ENCODE measurements around the gene PCDHGA1.
"Not testable (repeated sequence)": the region's sequence is repeated elsewhere in the genome, so short reads cannot be mapped to it uniquely, and the experiment has no call there.

Gene PCDHGA1

GRCh38 chr5:141330299-141331080 lies at the start of gene PCDHGA1:
TSS of gene PCDHGA1 (plus strand) at chr5:141330514.
- DNase-seq (ENCODE audit: low spot score): no peak

DNA sequence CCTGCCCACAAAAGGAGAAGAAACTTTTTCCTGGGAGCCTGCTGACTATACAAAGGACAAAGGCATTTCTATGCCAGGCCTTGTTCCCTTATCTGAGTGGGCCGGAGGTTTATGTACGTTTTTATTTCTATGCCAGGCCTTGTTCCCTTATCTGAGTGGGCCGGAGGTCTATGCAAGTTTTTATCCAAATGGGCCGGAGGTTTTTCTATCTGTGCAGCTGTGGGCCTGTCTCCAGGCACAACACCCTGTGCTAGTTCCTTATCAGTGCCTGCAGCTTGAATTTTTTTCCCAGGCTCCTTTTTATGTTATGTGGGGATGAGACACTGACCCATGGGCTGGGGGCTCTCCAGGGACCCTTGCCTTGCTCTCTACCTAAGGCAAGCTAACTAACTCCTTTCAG lies 31.9 kb upstream of the PCDHGA1 start:
- DNase-seq (ENCODE audit: low spot score): no peak

DNA sequence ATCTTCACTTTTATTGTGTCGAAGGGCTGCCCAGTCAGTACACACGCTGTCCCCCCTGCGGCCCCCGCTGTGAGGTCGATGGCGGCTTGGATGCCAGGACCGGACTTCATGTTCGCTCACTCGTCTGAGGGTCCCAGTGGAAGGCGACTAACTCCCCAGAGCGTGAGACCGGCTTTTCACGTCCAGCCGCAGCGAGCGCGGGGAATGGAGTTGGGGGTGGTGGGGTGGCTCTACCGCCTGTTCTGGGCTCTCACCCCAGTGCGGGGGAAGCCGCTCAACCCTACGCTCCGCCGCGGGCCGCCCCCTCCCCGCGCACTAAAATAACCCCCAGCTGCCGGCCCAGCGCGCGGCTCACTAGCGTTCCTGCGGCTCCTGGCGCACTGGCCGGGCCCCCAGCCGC lies 26.6 kb upstream of the PCDHGA1 start, which contains the start of gene SLC25A2:
Gene SLC25A2, minus strand, starts transcription at position 294 of the 400 bp plus-strand sequence. Its CDS starts 184 bp downstream, at position 110.
- no peak for DNase-seq (ENCODE audit: low spot score)

DNA sequence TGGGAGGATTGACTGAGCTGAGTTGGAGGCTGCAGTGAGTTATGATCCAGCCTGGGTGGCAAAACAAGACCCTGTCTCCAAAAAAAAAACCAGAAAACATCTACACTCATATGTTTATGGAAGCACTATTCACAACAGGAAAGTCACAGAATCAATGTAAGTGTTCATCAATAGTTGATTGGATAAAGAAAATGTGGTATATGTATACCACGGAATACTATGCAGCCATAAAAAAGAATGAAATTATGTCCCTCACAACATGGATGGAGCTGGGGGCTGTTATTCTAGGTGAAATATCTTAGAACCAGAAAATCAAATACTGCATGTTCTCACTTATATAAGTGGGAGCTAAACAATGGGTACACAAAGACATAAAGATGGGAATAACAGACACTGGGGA lies 23.7 kb upstream of the PCDHGA1 start:
- no peak for DNase-seq (ENCODE audit: low spot score)

DNA sequence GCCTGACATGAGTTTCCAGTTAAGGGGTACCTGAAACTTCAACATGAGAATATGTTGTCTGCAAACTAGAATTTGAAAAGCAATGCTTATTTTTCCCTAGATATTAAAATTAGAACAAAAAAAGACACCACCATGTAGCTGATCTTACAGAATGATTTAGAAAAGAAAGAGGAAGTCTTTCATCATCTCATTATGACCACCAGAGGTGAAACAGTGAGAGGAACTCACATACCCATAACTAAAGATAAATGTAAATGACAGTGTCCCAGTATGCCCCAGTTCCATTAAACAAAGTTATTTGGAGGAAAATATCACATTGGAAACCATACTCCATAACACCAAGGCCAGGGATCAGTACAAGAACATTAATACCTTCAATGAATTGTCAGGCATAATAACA lies 16.6 kb upstream of the PCDHGA1 start:
- DNase-seq (ENCODE audit: low spot score): no peak

- DNase-seq (ENCODE audit: low spot score): not testable (repeated sequence)
These were observed 13.4 kb upstream of the PCDHGA1 start for GRCh38 chr5:141316963-141317362.

- no peak for DNase-seq (ENCODE audit: low spot score)
These were observed 11.1 kb upstream of the PCDHGA1 start for GRCh38 chr5:141319202-141319601.

DNA sequence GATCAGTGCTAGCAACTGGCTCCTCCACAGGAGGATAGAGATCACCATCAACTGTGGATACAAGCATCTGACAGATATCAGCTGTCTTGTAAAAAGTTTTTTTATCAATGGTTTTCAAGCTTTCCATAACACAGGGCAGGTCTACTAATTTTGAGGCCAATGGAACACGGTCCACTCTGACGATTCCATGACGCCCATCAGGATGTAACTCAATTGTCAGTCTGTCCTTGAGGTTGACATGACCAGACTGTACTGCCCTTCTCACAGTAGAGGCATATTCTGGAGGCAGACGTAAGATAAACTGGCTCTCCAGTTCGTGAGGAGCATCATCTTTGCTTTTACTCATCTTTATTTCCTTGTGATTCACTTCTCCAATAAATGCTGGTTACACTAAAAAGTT lies 10.6 kb upstream of the PCDHGA1 start:
- no peak for DNase-seq (ENCODE audit: low spot score)

GRCh38 chr5:141320225-141321169 lies 9.8 kb upstream of the PCDHGA1 start, which contains the start of gene TAF7:
TSS of gene TAF7 (minus strand) at chr5:141320784. CDS start at chr5:141320044, 740 bp downstream.
- peak; percentile 94 for DNase-seq (ENCODE audit: low spot score)

GRCh38 chr5:141322261-141322660 lies 8.1 kb upstream of the PCDHGA1 start:
- DNase-seq (ENCODE audit: low spot score): no peak

GRCh38 chr5:141326088-141326854 lies 4.0 kb upstream of the PCDHGA1 start:
- peak; percentile 82 for DNase-seq (ENCODE audit: low spot score)

- DNase-seq (ENCODE audit: low spot score): no peak
These were observed 2.1 kb upstream of the PCDHGA1 start for GRCh38 chr5:141328231-141328630.

GRCh38 chr5:141332571-141332970 lies 2.3 kb downstream of the PCDHGA1 start:
- not testable (repeated sequence) for DNase-seq (ENCODE audit: low spot score)

DNA sequence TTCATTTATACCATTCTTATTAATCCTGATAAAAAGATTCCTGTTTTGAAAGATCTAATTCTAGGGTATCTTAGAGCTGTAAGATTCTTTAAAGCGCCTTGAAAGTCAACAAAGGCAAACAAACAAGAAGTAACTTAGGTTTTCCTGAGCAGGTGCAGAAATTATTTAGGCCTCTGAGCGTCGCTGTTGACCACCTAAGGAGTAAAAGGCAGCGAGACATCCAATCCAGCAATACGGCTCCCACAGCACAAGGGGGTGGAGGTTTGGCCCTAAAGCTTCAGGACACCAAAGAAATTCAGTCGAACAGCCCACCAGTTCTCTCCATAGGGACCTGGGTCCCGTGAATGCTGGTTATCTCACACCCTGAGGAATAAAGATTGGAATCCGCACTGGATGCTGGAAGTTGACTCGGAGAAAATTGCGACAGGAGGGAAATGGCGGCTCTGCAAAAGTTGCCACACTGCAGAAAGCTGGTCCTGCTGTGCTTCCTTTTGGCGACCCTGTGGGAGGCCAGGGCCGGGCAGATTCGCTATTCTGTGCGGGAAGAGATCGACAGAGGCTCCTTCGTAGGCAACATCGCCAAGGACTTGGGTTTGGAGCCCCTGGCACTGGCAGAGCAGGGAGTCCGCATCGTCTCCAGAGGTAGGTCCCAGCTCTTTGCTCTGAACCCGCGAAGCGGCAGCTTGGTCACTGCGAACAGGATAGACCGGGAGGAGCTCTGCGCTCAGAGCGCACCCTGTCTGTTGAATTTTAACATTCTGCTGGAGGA lies 8.4 kb downstream of the PCDHGA1 start, which contains the start of gene PCDHGA2:
Gene PCDHGA2, plus strand, starts transcription at position 223 of the 769 bp plus-strand sequence.
- DNase-seq (ENCODE audit: low spot score): no peak

GRCh38 chr5:141340781-141341354 lies 10.6 kb downstream of the PCDHGA1 start:
- DNase-seq (ENCODE audit: low spot score): not testable (repeated sequence)

DNA sequence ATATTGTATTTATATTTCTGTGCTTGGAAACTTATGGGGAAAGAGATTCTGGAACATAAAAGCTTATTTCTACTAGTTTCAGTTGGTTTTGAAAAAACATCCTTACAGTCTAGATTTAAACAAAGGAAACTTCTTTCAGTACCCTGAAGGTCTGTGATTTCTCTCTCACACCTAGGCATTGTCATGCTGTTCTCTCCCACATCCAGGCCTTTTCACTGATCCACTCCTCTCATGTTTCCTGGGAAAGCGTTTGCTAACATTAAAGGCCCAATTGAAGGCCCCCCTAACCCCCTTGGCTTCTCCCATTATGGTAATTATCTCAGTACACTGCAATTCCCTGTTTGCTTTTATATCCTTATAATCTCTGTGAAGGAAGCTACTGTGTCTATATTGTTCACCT lies 12.5 kb downstream of the PCDHGA1 start:
- DNase-seq (ENCODE audit: low spot score): no peak

DNA sequence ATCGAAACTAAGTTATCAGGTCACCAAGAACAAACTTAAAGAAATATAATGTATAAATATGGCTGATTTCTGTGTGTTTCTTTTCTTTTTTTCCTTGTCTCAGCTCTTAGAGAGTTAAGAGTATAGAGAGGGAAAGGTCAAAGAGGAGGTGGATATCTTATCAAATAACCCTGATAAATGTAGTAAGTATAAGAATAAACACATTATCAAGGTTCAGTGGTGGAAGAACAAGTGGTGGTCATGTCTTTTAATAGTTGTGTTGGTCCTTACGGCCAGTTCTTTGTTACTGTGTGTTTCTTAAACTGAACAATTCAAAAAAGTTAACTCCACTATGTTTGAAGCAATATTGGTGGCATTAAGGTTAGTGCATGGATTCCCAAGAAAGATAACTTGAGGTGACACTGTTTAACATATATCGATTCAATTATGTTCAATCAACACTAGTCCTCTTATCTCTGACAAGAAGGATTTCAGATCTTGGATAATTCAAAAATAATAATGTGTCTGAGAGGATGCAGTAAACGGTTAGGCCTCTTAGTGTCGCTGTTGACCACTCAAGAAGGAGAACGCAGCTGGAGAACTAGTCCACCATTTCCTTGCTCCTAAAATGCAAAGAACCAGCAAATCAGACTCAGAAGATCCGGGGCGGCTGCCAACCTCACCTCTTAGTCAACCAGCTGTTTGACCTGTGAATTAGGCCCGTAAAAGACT lies 13.1 kb downstream of the PCDHGA1 start, which contains the start of gene PCDHGA3:
Gene PCDHGA3, plus strand, starts transcription at position 588 of the 711 bp plus-strand sequence. CDS start 205 bp downstream, outside the sequence.
- no peak for DNase-seq (ENCODE audit: low spot score)

DNA sequence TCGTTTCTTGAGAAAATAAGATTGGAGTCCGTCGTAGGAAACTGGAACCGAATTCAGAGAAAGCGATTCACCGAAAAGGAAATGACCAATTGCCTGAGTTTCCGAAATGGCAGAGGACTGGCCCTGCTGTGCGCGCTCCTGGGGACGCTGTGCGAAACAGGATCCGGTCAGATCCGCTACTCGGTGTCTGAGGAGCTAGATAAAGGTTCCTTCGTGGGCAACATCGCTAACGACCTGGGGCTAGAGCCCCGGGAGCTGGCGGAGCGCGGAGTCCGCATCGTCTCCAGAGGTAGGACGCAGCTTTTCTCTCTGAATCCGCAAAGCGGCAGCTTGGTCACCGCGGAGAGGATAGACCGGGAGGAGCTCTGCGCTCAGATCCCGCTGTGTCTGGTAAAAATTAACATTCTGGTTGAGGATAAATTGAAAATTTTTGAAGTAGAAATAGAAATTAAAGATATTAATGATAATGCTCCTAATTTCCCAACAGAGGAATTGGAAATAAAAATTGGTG lies 13.7 kb downstream of the PCDHGA1 start:
- no peak for DNase-seq (ENCODE audit: low spot score)

DNA sequence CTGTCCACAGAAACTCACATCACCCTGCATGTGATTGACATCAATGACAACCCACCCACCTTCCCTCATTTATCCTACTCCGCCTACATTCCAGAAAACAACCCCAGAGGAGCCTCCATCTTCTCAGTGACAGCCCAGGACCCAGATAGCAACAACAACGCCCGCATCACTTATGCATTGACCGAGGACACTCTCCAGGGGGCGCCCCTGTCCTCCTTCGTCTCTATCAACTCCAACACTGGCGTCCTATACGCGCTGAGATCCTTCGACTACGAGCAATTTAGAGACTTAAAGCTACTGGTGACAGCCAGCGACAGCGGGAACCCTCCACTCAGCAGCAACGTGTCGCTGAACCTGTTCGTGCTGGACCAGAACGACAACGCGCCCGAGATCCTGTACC lies 15.0 kb downstream of the PCDHGA1 start:
- no peak for DNase-seq (ENCODE audit: low spot score)

DNA sequence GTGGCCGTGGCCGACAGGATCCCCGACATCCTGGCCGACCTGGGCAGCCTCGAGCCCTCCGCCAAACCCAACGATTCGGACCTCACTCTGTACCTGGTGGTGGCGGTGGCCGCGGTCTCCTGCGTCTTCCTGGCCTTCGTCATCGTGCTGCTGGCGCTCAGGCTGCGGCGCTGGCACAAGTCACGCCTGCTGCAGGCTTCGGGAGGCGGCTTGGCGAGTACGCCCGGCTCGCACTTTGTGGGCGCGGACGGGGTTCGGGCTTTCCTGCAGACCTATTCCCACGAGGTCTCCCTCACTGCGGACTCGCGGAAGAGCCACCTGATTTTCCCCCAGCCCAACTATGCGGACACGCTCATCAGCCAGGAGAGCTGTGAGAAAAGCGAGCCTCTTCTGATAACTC lies 15.7 kb downstream of the PCDHGA1 start:
- not testable (repeated sequence) for DNase-seq (ENCODE audit: low spot score)
